Bronchial epithelial cell (primary cell): ENCODE results near the gene SLC22A5. TPM values are rescaled to one million over a fixed set of nuclear protein-coding genes. Genes with fewer than 3 reads are reported as not detected.

Experiments
- DNase-seq: peaks from one replicate; pipeline ENCODE4 v3.0.0-alpha.2; 2010; ENCODE audit warnings: low read depth
- FAIRE-seq: peaks from 2 replicates; lab custom pipeline; 2011; peaks lifted over from hg19 to GRCh38; lab: Jason Lieb, UNC
- H3K27me3 ChIP-seq: 2 replicates; pipeline ENCODE4 v1.5.1; 2011; ENCODE audit warnings: low read length; ENCODE audit not compliant: control insufficient read depth, insufficient read depth
- H3K36me3 ChIP-seq: 2 replicates; pipeline ENCODE4 v1.5.1; 2011; ENCODE audit warnings: low read length; ENCODE audit not compliant: control insufficient read depth, insufficient read depth
- H3K4me3 ChIP-seq: 2 replicates; pipeline ENCODE4 v1.5.1; 2011; ENCODE audit warnings: mild to moderate bottlenecking, low read depth, low read length, control low read depth
- total RNA-seq: library from RNA; depleted of rRNA; stranded (reverse); fragments of >200 nt; gene quantifications from 2 replicates; pipeline ENCODE4 v1.2.1, GENCODE V29; 2014
- TF ChIP-seq, protein P1 (sequence below): IDR thresholded peaks from 2 replicates; pipeline ENCODE4 v1.5.1; 2011; ENCODE audit warnings: mild to moderate bottlenecking, moderate library complexity, low read length, control low read depth, inconsistent platforms; ENCODE audit not compliant: insufficient read depth, severe bottlenecking

Gene SLC22A5
- total RNA-seq, 1 donor from 2014 or later: 7.1 TPM

GRCh38 chr5:132425975-132426524, 56.5 kb downstream of the SLC22A5 start:
- FAIRE-seq (no peak), DNase-seq (no peak)
- Histone ChIP-seq H3K27me3 (no peaks in the 10 kb centered on the region), H3K36me3 (no peaks in the 10 kb centered on the region), H3K4me3 (no peak overlapping the region)
- TF ChIP-seq, protein P1, sequence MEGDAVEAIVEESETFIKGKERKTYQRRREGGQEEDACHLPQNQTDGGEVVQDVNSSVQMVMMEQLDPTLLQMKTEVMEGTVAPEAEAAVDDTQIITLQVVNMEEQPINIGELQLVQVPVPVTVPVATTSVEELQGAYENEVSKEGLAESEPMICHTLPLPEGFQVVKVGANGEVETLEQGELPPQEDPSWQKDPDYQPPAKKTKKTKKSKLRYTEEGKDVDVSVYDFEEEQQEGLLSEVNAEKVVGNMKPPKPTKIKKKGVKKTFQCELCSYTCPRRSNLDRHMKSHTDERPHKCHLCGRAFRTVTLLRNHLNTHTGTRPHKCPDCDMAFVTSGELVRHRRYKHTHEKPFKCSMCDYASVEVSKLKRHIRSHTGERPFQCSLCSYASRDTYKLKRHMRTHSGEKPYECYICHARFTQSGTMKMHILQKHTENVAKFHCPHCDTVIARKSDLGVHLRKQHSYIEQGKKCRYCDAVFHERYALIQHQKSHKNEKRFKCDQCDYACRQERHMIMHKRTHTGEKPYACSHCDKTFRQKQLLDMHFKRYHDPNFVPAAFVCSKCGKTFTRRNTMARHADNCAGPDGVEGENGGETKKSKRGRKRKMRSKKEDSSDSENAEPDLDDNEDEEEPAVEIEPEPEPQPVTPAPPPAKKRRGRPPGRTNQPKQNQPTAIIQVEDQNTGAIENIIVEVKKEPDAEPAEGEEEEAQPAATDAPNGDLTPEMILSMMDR: no peak

- DNase-seq (peak; percentile 91), FAIRE-seq (no peak)
- Histone ChIP-seq H3K4me3 (no peak overlapping the region), H3K36me3 (no peaks in the 10 kb centered on the region), H3K27me3 (no peaks in the 10 kb centered on the region)
- TF ChIP-seq, protein P1: peak; percentile 51
These were observed 57.1 kb downstream of the SLC22A5 start for GRCh38 chr5:132426525-132427138.

DNA sequence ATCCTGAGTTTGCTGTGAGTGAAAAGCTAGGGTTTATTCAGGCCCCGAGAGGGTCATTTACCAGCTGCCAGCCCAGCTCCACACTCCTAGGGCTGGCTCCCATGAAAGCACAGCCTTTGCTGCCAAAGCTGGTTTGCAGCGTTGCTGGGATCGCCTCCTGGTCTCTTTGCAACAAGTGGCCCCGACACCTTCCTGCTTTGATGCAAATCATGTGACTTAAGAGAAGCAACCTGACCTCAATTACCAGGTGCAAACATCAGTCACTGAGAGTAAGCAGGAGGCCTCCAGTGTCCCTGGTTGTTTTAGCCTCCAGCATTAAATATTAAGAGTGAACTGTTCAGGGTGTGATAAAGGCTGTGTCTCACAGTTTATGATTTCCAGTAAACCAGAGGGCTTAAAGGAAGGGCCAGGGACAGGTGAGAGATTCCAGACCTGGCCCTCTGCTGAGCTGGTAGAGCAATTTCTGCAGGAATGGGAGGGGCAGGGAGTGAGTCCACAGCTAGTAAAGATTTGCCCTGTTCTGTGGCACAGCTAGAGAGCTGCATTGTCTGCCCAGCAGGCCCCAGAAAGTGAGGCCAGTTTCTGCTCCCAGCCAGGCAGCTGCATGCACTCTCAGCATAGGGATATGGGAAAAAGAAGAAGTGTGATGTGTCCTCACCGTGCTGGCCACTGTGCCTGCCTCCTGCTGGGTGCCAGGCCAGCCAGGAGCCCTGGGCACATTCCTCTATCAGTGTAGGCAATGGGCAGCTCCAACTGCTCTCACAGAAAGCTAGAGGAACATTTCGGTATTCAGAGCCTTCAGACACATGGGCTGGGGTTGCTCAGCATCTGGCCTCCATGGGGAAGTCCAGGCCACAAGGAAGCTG, 58.0 kb downstream of the SLC22A5 start:
- Histone ChIP-seq H3K27me3 (no peaks in the 10 kb centered on the region), H3K4me3 (no peak overlapping the region), H3K36me3 (no peaks in the 10 kb centered on the region)
- TF ChIP-seq, protein P1: no peak
- FAIRE-seq (no peak), DNase-seq (no peak)

DNA sequence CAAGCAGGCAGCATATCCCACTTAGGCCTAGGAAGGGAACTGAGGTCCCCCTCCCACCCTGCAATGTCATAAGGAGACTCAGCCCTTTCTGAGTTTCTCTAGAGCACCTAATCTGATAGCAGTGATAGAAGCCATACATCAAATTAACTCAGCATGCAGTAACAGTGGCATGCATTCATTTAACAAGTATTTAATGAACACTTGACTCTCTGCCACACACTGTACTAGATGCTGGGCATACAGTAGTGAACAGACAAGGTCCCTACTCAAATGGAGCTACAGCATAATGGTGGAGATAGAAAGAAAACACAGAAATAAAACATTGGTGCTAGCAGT, 58.6 kb downstream of the SLC22A5 start:
- H3K4me3 ChIP-seq: no peak overlapping the region
- no peaks in the 10 kb centered on the region for H3K27me3 ChIP-seq
- no peak for DNase-seq
- H3K36me3 ChIP-seq: no peaks in the 10 kb centered on the region
- TF ChIP-seq, protein P1: no peak
- no peak for FAIRE-seq

- Histone ChIP-seq H3K27me3 (no peaks in the 10 kb centered on the region), H3K4me3 (no peak overlapping the region), H3K36me3 (no peaks in the 10 kb centered on the region)
- TF ChIP-seq, protein P1: no peak
- no peak for DNase-seq
- FAIRE-seq: no peak
These were observed 59.3 kb downstream of the SLC22A5 start for GRCh38 chr5:132428484-132429462.
